Measurements from ENCODE around the gene PRRC2B.
"Not testable (repeated sequence)": the region's sequence is repeated elsewhere in the genome, so short reads cannot be mapped to it uniquely, and the experiment has no call there.

PRRC2B gene

DNA sequence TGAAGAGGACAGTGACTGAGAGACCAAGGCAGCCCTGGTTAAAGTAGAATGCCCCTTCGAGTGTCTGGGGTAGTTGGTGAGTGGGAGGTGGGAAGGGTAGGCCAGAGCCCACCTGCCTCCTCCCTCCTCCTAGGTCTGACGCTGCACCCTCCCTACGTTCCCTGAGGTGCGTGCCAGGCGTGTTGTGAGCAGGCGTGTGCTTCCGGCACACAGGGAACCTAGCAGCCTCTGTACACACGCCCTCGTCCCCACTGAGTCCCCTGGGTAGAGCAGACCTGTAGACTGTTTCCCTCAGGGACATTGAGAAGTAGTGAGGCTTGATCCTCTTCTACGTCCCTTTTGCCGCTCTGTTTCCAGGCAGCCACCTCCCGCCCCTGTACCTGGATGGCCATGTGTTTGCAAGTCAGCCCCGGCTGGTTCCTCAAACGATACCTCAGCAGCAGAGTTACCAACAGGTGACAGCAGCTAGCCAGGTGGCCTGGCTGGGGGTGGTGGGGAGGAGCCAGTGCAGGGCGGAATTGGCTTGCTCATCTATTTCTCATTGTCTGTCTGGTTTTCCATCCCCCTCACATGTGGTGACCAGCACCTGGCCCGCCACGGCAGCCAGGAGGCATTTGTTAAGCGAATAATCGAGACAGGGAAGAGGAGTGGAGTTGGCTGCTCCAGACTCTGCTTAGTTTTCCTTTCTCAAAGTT is 92.0 kb downstream of the PRRC2B start:
- no peak for DNase-seq (ENCODE audit: low read depth)

GRCh38 chr9:131487001-131487400 is 93.1 kb downstream of the PRRC2B start:
- DNase-seq (ENCODE audit: low read depth): no peak

GRCh38 chr9:131487621-131488031 is 93.7 kb downstream of the PRRC2B start:
- DNase-seq (ENCODE audit: low read depth): no peak

- no peak for DNase-seq (ENCODE audit: low read depth)
Measured at GRCh38 chr9:131490514-131490913, 96.6 kb downstream of the PRRC2B start.

DNA sequence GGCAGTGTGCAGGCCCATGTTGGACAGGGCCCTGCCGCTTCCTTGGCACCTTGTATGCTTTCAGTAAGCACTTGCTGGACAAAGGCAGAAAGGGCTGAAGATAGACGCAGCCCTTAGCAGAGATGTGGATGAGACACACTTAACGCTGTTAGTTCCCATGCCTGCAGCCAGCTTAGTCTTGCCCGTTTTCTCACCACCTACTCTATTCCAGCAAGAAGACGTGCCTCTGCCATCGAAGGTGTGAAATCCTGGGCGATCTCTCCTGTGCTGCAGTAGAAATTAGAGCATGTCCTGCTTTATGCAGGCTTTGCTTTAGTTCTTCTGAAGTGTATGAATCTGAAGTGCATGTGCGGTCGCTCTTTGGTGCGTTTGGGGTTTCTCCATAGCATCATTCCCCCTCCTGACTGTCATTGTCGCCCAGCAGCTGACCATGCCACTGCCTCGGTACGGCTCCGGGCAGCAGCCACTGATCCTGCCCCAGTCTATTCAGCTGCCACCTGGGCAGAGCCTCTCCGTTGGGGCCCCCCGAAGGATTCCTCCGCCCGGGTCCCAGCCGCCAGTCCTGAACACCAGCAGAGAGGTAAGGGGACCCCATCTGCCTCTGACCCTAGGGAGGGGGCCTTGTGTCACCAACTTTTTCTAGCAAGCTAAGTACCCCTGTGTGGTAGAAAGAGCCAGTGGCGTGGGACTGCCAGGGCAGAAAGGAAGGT is 97.3 kb downstream of the PRRC2B start:
- no peak for DNase-seq (ENCODE audit: low read depth)

DNA sequence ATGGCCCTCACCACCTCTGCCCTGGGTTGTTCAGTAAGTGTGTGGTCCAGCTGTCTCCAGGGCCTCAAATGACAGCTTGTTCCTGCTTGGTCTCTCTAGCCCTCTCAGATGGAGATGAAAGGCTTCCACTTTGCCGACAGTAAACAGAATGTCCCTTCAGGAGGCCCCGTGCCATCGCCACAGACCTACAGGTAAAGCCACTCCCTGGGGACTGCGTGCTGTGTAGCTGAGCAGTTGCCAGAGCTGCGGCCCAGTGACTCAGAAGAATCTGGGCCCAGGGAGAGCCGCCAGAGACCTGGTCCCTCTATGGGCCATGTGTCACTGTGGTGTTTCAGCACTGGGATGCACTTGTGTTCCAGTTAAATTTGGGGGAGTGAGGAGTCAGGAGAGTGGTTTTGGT is 98.2 kb downstream of the PRRC2B start:
- no peak for DNase-seq (ENCODE audit: low read depth)

GRCh38 chr9:131494296-131494870 is 100.5 kb downstream of the PRRC2B start:
- DNase-seq (ENCODE audit: low read depth): no peak

DNA sequence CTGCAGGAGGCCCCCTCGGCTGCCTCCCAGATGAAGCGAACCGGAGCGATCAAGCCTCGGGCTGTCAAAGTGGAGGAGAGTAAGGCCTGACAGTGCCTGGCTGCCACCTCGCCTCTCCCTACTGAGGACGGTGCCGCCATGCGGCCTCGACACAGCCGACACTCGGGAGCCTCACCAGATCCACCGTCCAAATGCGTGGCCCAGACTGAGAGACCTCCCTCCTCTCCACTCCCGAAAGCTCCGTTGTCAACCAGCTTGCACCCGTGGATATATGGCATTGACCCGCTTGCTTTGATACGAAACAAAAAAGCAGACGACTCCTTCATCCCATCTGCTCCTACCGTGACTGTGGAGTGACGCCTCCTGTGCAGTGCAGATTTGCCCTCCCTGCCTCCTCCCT is 101.9 kb downstream of the PRRC2B start:
- no peak for DNase-seq (ENCODE audit: low read depth)

- no peak for DNase-seq (ENCODE audit: low read depth)
Measured at GRCh38 chr9:131496844-131497405, 103.0 kb downstream of the PRRC2B start.

DNA sequence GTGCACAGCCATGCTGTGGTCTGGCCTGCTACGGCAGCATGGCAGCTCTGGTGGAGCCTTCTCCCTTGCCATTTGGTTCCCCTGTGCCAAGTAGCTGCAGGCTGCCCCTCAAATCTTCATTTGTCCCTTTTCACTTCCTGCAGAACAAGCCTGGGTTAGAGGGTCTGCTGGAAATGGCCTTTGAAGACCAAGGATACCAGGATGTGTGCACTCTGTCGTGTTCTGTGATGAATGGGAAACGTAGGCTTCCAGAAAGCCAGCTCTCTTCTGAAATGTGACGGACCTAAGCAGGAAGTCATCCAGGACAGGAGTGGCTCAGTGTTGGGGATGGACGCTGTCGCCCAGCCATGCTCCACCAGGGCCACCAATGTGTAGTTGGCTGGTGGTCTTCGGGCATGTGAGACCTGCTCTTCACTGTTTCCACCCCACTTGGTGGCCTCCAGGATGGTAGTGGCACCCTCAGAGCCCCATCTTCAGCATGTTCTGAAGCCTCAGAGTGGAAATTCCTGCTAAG is 105.4 kb downstream of the PRRC2B start:
- no peak for DNase-seq (ENCODE audit: low read depth)

DNA sequence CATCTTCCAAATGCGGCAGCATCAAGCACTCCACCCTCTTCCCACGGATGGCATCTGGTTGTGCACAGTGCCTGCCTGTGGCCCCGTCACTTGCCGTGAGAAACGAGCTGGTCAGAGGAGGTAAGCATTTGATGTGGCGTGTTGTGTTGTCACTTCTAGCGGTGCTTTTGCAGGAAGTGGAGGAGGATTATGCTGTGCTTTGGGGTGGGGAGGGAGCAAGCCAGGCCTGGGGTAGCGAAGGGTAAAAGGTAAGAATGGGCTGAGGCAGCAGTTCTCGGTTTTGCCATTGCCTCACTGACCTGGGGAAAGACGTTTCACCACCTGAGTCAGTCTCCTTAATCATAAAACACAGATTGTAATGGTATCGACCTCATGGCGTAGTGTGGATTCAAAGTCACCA is 106.5 kb downstream of the PRRC2B start:
- no peak for DNase-seq (ENCODE audit: low read depth)

- DNase-seq (ENCODE audit: low read depth): peak; percentile 47
Measured at GRCh38 chr9:131500939-131501541, 107.2 kb downstream of the PRRC2B start.

DNA sequence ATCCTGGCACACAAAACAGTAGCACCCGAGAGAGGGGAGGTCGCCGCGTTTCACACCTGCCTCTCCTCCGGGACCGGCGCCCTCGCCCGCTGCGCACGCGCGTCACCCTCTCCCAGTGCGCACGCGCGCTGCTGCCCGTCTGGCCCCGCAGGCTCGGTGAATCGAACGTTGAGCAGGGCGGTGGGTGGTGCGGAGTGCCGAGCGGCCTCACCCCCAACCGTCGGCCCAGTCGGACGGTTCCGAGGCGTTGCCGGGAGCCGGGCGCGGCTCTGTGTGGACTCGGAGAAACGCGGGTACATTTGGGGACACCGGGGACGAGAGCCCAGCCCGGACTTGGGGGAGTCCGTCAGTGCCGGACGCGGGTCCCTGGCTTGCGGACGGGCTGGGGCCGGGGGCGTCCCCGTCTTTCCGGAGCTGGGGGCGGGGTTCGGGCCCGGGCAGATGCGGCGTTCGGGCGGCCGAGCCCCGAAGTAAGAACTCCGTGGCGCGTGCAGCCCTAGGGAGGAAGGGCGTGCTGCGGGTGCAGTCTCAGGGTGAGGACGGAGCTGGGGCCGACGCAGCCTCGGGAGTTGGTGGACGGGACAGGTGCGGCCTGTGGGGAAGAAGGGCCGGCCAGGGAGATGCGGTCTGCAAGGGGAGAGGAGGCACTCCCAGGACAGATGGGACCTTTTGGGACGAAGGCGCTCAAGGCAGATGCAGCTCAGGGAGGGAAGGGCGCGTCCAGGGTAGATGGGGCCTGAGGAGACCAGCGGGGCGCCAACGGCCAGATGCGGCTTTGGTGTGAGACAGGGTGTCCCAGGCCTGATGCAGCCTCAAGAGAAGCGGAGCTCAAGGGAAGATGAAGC is 109.1 kb downstream of the PRRC2B start, which contains the start of gene POMT1:
POMT1 (plus strand) TSS at position 138 of the 845 bp plus-strand sequence. CDS start 1,301 bp downstream, outside the sequence.
- peak; percentile 75 for DNase-seq (ENCODE audit: low read depth)

GRCh38 chr9:131503626-131504465 is 110.0 kb downstream of the PRRC2B start:
- no peak for DNase-seq (ENCODE audit: low read depth)

DNA sequence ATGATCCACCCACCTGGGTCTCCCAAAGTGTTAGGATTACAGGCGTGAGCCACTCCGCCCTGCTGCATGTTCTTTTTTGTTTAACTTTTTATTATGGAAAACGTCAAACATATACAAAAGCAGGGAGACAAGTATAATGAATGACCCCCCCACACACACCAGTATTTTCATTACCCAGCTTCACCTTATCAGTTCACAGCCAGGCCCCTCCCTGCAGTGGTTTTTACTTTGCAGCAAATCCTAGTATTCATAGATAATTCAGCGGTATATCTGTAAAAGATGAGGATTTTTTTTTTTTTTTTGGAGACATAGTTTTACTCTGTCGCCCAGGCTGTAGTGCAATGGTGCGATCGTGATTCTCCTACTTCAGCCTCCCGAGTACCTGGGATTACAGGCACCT is 111.1 kb downstream of the PRRC2B start:
- DNase-seq (ENCODE audit: low read depth): no peak

- no peak for DNase-seq (ENCODE audit: low read depth)
Measured at GRCh38 chr9:131511416-131511815, 117.5 kb downstream of the PRRC2B start.

DNA sequence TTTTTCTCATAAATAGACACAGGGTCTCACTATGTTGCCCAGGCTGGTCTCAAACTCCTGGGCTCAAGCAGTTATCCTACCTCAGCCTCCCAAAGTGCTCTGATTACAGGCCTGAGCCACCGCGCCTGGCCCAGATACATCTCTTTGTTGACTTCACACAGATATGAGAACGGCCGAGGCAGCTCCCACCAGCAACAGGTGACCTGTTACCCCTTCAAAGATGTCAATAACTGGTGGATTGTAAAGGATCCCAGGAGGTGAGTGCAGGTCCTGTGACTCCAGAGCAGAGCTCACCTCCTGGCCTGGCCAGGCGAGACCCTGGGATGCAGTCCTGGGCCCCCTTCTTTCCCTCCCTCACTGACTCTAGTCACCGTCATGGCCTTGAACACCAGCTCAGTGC is 118.0 kb downstream of the PRRC2B start:
- DNase-seq (ENCODE audit: low read depth): no peak

- no peak for DNase-seq (ENCODE audit: low read depth)
Measured at GRCh38 chr9:131513177-131513576, 119.3 kb downstream of the PRRC2B start.

- not testable (repeated sequence) for DNase-seq (ENCODE audit: low read depth)
Measured at GRCh38 chr9:131515559-131516031, 121.7 kb downstream of the PRRC2B start.

GRCh38 chr9:131516100-131516499 is 122.2 kb downstream of the PRRC2B start:
- DNase-seq (ENCODE audit: low read depth): no peak
